GM10266 (cell line): Measurements from ENCODE around the gene ADCY1.
"Not testable (repeated sequence)": the region's sequence is repeated elsewhere in the genome, so short reads cannot be mapped to it uniquely, and the experiment has no call there.

Experiments
- DNase-seq: peaks from one replicate; pipeline ENCODE4 v3.0.0; 2012; ENCODE audit errors: extremely low spot score
- TF ChIP-seq, protein P1 (sequence below): IDR thresholded peaks from 2 replicates; pipeline ENCODE4 v1.5.1; 2012; ENCODE audit warnings: mild to moderate bottlenecking, low read depth; ENCODE audit not compliant: control insufficient read depth, insufficient read depth; ENCODE audit errors: missing control alignments

Gene ADCY1

DNA sequence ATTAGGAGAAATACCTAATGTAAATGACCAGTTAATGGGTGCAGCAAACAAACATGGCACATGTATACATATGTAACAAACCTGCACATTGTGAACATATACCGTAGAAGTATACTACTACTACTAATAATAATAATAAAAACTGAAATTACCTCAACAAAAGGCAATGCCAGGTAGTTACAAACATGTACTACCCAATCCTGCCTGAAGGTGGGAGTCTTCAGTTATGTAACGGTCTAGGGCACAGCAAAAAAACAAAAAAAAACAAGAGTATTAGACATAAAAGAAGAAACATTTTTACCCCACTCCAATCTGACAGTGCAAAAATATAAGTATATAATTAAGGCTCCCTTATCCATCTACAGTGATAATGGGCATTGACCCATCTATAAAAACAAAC is 182.6 kb downstream of the ADCY1 start:
- TF ChIP-seq, protein P1, sequence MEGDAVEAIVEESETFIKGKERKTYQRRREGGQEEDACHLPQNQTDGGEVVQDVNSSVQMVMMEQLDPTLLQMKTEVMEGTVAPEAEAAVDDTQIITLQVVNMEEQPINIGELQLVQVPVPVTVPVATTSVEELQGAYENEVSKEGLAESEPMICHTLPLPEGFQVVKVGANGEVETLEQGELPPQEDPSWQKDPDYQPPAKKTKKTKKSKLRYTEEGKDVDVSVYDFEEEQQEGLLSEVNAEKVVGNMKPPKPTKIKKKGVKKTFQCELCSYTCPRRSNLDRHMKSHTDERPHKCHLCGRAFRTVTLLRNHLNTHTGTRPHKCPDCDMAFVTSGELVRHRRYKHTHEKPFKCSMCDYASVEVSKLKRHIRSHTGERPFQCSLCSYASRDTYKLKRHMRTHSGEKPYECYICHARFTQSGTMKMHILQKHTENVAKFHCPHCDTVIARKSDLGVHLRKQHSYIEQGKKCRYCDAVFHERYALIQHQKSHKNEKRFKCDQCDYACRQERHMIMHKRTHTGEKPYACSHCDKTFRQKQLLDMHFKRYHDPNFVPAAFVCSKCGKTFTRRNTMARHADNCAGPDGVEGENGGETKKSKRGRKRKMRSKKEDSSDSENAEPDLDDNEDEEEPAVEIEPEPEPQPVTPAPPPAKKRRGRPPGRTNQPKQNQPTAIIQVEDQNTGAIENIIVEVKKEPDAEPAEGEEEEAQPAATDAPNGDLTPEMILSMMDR: peak; percentile 10
- not testable (repeated sequence) for DNase-seq

DNA sequence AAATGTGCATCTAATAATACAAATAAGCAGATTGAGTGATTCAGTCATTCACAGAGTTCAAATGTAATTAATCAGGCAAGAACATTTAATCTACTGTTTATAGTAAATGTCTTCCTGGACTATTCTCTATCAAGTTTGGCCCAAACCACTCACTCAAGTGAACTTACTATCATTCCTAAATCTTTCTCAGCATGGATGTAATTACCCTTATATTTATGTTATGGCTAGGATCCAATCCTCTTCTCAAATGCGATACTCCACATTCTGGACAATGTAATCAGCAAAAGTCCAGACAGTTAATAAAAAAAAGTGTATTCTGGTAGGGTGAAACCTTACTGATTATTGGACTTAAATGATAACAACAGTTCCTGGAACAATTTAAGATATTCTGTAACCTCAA is 185.3 kb downstream of the ADCY1 start:
- not testable (repeated sequence) for DNase-seq

DNA sequence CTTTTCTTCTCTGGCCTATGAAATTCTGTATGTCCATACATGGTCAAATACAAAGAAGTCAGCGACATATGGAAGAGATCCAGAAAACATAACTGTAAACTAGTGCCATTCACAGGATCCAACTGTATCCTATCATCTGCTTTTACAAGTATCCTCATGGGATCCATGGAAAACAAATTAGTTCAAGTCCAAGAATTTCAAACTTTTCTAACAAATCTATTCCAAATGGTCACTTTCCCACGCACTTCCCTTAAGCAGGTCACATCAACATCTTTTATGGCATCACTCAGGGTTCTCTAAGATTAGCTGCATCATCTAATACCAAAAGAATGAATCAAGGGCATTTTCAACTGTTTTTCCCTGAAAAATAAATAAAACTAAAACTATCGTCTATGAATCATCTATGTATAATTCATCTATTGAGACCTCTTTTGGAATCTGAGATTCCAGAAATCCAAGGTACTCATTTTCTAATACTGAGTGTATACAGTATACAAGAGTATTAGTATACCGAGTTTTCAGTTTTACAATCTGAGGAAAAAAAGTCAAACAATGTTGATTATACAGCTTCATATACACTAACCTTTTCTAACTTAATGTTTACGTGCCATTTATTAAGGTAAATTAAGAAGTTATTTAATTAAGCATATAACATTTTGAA is 187.5 kb downstream of the ADCY1 start:
- DNase-seq: not testable (repeated sequence)

DNA sequence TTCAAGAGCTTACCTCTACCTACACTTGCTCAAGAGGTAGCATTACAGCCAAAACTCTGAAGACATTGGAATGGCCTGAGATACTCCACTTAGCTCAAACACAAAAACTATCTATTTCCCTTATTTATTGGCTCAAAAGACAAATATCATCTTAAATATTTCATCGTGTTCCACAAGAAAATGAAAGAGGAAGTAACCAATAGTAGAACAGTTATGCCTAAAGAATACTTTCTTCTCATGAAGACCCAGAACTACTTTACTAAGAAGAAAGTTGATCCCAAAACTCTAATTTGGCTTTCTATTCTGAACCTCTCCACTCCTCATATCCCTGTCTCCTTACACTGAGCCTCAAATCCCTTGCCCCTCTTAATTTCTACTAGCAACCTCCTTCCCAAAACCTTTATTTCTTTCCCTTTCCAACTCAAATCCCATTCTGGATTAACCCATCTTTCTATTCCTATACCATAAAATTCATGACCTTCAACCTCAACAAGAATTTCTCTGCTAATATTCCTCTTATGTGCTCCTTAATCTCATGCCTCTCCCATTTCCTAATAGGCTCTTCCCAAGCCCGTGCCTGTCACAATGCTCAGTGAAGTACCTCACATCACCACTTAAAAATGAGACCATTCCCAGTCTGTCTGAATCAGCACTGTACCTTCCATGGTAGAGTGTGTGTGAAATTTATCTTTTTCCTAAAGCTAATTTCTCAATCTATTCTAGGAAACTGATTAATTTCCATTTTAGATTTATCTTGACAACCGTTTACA is 188.2 kb downstream of the ADCY1 start:
- DNase-seq: not testable (repeated sequence)

DNA sequence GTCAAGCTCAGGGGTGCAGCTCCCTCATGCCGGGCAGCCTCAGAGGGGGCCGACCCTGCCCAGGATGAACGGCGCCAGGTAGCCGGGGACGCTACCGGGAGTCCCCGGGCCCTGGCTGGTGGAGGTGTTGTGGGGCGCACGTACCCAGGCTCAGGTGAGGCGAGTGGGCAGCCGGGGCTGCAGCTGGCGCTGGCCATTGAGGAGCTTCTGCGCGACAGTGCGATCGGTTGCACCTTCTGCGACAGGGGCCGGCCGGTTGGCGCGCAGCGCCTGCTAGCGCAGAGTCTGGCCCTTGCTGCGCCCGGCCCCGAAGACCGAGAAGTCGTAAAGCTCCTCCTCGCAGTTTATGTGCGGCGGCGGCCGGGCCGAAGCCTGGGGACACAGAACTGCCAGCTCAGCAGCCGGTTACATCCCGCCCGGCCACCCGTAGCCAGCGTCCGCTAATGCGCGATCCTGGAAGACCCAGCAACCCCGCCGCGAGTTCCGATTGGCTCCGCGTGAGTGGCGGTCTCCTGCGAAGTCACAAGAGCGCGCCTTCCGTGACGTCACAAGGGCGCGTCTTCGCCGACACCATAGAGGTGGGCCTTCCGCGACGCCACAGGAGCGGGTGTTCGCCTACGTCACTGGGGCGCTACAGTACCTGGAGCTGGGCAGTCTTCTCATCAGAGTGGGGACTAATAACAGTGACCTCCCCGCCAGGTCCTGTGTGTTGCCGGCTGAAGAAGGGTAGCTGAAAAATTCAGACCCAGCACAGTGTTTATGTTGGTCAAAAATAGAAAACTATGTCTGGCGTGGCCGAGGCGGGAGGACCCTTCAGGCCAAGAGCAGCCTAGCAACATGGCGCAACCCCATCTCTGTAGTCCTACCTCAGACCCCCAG is 194.6 kb downstream of the ADCY1 start:
- peak; percentile 85 for DNase-seq

DNA sequence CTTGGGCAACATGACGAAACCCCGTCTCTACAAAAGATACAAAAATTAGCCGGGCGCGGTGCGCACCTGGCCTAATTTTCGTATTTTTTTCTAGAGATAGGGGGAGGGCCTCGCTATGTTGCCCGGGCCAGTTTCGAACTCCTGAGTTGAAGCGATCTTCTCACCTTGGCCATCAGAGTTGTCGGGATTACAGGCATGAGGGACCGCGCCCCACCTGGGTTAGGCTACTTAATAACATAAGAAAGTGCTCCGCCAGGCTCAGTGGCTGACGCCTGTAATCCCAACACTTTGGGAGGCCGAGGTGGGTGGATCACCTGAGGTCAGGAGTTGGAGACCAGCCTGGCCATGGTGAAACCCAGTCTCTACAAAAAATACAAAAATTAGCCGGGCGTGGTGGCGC is 195.5 kb downstream of the ADCY1 start:
- not testable (repeated sequence) for DNase-seq
